ENCODE data around the gene CDAN1. TPM values are rescaled to one million over a fixed set of nuclear protein-coding genes. Genes with fewer than 3 reads are reported as not detected.
"Not testable (repeated sequence)": the region's sequence is repeated elsewhere in the genome, so short reads cannot be mapped to it uniquely, and the experiment has no call there.

CDAN1 gene
- total RNA-seq, 3 donors from 2014 or later = 12.8 to 17.1 (median 13.7) TPM

GRCh38 chr15:42680142-42680482 is 56.8 kb downstream of the CDAN1 start:
- H3K36me3 Mint-ChIP-seq (ENCODE audit: insufficient read depth) = peaks cover 12% of the 10 kb centered on the region
- not testable (repeated sequence) for H3K4me1 Mint-ChIP-seq (ENCODE audit: low read depth); H3K9me3 Mint-ChIP-seq; H3K27me3 Mint-ChIP-seq (ENCODE audit: low read depth); H3K4me3 Mint-ChIP-seq; DNase-seq
- ATAC-seq = peak; percentile 95 to 99

GRCh38 chr15:42679285-42680141 is 57.4 kb downstream of the CDAN1 start:
- no peak for ATAC-seq
- DNase-seq = no peak
- Mint-ChIP-seq H3K4me1 (ENCODE audit: low read depth) (no peaks in the 10 kb centered on the region), H3K27me3 (ENCODE audit: low read depth) (no peaks in the 10 kb centered on the region), H3K4me3 (no peak overlapping the region), H3K9me3 (no peaks in the 10 kb centered on the region), H3K36me3 (ENCODE audit: insufficient read depth) (peaks cover 16% of the 10 kb centered on the region)

GRCh38 chr15:42675021-42675420 is 61.9 kb downstream of the CDAN1 start:
- Mint-ChIP-seq H3K9me3 (no peaks in the 10 kb centered on the region), H3K27me3 (ENCODE audit: low read depth) (no peaks in the 10 kb centered on the region), H3K4me1 (ENCODE audit: low read depth) (no peaks in the 10 kb centered on the region), H3K4me3 (no peak overlapping the region), H3K36me3 (ENCODE audit: insufficient read depth) (peaks cover 8% of the 10 kb centered on the region)
- DNase-seq (no peak), ATAC-seq (no peak)

GRCh38 chr15:42674472-42674871 is 62.5 kb downstream of the CDAN1 start:
- H3K27me3 Mint-ChIP-seq (ENCODE audit: low read depth) = no peaks in the 10 kb centered on the region
- H3K9me3 Mint-ChIP-seq = no peaks in the 10 kb centered on the region
- ATAC-seq = no peak
- no peak for DNase-seq
- no peak overlapping the region for H3K4me3 Mint-ChIP-seq
- H3K4me1 Mint-ChIP-seq (ENCODE audit: low read depth) = no peaks in the 10 kb centered on the region
- H3K36me3 Mint-ChIP-seq (ENCODE audit: insufficient read depth) = peaks cover 8% of the 10 kb centered on the region

Other genes starting within 250 kb of the CDAN1 start
- 10 to 100 TPM; 40.9 to 42.5 (median 41.4) TPM for gene ZNF106, start 246.0 kb downstream of the CDAN1 start, total RNA-seq
- 10 to 100 TPM; 40.2 to 49.6 (median 45.5) TPM for gene SNAP23, start 241.5 kb downstream of the CDAN1 start, total RNA-seq
- gene LRRC57, start 188.3 kb downstream of the CDAN1 start, total RNA-seq = 10 to 100 TPM; 13.6 to 17.0 (median 15.8) TPM
- 10 to 100 TPM; 41.6 to 48.8 (median 44.4) TPM for gene HAUS2, start 188.3 kb downstream of the CDAN1 start, total RNA-seq
- gene STARD9, start 161.5 kb downstream of the CDAN1 start, total RNA-seq = 1 to 10 TPM; 1.9 to 3.6 (median 3.0) TPM
- 1 to 10 TPM; 5.9 to 7.7 (median 7.1) TPM for gene TTBK2, start 183.7 kb upstream of the CDAN1 start, total RNA-seq

Measured in activated T-cell treated with anti-CD3 and anti-CD28 coated beads, Interleukin-2, amount 50 U/mL, for 4 hours (primary cell).